ENCODE results near the gene DTX1.

The DTX1 gene

GRCh38 chr12:113091506-113091905 lies 35.0 kb downstream of the DTX1 start:
- no peak overlapping the region for H3K4me3 ChIP-seq (ENCODE audit: control insufficient read depth, low read depth, low read length)
- no peak for TF ChIP-seq CTCF (IDR thresholded peaks at IDR 0.05; ENCODE audit: control insufficient read depth, insufficient read depth, low read depth, low read length, missing control alignments)
- DNase-seq (ENCODE audit: low read depth) = no peak

DNA sequence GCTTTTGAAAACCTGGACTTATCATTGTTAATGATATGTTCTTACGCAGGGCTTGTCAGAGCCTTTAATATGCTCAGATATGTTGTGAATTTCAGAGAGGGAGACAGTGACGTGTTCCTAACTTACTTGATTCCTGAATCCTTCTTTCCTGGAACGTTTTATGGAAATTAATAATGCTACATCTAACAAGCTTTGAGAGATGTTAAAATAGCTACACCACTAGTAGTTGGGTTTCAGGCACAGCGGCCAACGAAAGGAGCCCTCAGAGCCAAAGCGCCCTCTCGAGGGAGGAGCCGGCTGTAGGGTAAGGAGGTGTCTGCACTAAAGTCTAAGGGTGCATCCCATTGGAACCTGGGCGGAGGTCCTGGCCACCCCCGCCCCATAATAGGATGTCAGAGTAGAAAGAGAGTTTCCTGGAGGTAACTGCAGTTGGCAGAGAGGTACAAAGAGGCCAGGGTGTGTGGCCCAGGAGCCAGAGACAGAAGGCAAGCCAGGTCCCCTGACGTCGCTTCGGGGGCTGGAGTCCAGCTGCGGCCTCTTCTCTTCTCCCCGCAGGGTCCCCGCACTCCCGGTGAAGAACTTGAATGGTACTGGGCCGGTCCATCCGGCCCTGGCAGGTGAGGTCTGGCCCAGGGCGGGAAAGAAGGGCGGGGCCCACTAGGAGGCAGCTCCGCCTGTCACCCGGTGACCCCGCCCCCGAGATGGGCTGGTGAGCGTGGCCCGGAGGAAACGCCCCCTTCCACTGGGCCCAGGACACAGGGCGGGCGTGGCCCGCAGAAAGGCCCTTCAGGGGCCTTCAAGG lies 36.3 kb downstream of the DTX1 start:
- peak; percentile 12 for TF ChIP-seq CTCF (IDR thresholded peaks at IDR 0.05; ENCODE audit: control insufficient read depth, insufficient read depth, low read depth, low read length, missing control alignments)
- H3K4me3 ChIP-seq (ENCODE audit: control insufficient read depth, low read depth, low read length) = no peak overlapping the region
- no peak for DNase-seq (ENCODE audit: low read depth)

DNA sequence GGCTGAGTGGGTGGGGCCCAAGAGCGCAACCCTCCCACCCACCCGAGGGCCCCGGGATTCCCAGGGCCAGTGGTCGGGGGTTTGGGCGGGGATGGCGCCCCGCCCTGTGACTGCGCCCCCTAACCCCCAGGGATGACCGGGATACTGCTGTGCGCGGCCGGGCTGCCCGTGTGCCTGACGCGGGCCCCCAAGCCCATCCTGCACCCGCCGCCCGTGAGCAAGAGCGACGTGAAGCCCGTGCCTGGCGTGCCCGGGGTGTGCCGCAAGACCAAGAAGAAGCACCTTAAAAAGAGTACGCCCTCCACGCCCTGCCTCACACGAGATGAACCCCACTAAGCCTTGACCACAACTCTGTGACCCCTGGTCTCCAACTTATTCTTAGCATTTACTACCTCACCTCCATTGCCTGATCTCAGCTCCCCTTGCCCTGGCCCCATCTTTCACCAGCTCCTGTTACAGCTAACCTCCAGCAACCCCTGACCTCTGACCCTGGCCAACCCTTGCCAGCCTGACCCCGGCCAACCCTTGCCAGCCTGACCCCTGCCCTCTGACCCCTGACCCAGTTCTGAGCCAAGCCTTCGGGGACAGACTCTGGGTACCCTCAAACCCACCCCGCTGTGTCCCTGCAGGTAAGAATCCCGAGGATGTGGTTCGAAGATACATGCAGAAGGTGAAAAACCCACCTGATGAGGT lies 37.0 kb downstream of the DTX1 start:
- TF ChIP-seq CTCF (IDR thresholded peaks at IDR 0.05; ENCODE audit: control insufficient read depth, insufficient read depth, low read depth, low read length, missing control alignments) = no peak
- H3K4me3 ChIP-seq (ENCODE audit: control insufficient read depth, low read depth, low read length) = no peak overlapping the region
- DNase-seq (ENCODE audit: low read depth) = no peak

GRCh38 chr12:113094738-113095137 lies 38.2 kb downstream of the DTX1 start:
- DNase-seq (ENCODE audit: low read depth) = no peak
- TF ChIP-seq CTCF (IDR thresholded peaks at IDR 0.05; ENCODE audit: control insufficient read depth, insufficient read depth, low read depth, low read length, missing control alignments) = no peak
- no peak overlapping the region for H3K4me3 ChIP-seq (ENCODE audit: control insufficient read depth, low read depth, low read length)

GRCh38 chr12:113095405-113095804 lies 38.9 kb downstream of the DTX1 start:
- no peak for TF ChIP-seq CTCF (IDR thresholded peaks at IDR 0.05; ENCODE audit: control insufficient read depth, insufficient read depth, low read depth, low read length, missing control alignments)
- no peak overlapping the region for H3K4me3 ChIP-seq (ENCODE audit: control insufficient read depth, low read depth, low read length)
- DNase-seq (ENCODE audit: low read depth) = no peak

GRCh38 chr12:113096675-113097461 lies 40.3 kb downstream of the DTX1 start:
- DNase-seq (ENCODE audit: low read depth) = no peak
- no peak for TF ChIP-seq CTCF (IDR thresholded peaks at IDR 0.05; ENCODE audit: control insufficient read depth, insufficient read depth, low read depth, low read length, missing control alignments)
- no peak overlapping the region for H3K4me3 ChIP-seq (ENCODE audit: control insufficient read depth, low read depth, low read length)

All from AG09309 (cell line).